AG09319 (cell line): ENCODE measurements around the gene RUNX1.

Experiments
- DNase-seq: peaks from one replicate; pipeline ENCODE4 v3.0.0-alpha.2; 2010; ENCODE audit warnings: low read depth; ENCODE audit errors: extremely low read depth
- CTCF ChIP-seq: IDR thresholded peaks from 2 replicates; pipeline ENCODE4 v1.5.1; 2011; ENCODE audit warnings: low read depth, mild to moderate bottlenecking, inconsistent platforms, low read length, moderate library complexity

Gene RUNX1

GRCh38 chr21:35038772-35039319 is 10.3 kb downstream of the RUNX1 start:
- no peak for DNase-seq
- no peak for TF ChIP-seq CTCF

DNA sequence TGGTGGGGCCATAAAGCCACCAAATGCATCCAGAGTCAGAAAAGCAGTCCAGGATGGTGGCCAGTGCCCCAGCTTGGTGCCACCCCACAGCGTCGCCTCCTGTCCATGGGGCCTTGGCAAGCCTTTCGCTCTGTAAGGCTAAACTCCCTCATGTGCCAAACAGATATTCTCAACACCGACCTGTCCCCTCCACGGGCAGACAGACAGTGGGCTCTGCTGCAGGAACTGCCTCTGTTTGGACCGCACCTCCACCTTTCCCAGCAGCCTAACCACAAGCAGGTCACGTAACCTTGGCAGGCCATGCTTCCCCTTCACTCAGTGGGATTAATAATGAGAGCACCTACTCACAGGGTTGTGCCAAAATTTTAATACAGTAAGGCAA is 11.7 kb downstream of the RUNX1 start:
- TF ChIP-seq CTCF: no peak
- DNase-seq: no peak

DNA sequence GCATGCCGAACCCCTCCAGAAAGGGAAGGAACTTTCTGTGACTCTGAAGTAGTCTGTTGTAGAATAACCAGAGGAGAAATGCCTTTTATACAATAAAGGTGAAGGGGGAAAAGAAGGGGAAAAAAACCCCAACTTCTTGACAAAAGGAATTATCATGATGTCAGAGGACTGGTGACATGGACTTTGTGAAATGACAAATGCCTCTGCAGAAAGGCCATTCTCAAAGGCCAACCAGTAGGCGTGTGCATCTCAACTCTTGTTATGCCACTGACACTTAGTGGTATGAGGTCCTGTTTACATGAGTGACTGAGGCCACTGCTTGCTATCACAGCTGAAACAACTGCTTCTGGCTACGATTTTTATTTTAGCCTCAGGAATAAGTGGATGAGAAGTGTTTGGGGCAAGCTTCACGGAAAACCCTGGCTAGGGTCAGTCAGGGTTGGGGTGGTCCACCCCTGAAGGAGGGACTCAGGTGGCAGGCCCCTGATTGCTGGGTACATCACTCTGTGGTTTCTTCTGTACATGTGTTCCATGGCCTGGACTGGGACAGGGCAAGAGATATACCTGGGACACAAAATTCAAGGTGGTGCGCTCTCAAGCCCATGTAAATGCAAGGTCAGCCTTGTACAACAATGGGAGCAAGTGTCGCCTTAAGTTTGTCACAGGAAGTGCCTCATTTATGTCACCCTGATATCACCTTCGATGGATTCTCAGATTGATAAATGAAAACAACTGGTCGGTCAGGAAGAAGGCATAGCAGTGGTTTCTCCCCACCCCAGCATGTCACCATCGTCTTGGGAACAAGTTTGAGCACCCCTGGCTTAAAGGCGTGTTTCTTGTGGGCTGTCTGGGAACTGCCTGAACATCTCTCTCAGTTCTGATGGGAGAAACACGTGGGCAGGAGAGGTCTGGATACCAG is 12.4 kb downstream of the RUNX1 start:
- DNase-seq: no peak
- no peak for TF ChIP-seq CTCF

GRCh38 chr21:35035581-35035980 is 13.5 kb downstream of the RUNX1 start:
- DNase-seq: no peak
- TF ChIP-seq CTCF: no peak

DNA sequence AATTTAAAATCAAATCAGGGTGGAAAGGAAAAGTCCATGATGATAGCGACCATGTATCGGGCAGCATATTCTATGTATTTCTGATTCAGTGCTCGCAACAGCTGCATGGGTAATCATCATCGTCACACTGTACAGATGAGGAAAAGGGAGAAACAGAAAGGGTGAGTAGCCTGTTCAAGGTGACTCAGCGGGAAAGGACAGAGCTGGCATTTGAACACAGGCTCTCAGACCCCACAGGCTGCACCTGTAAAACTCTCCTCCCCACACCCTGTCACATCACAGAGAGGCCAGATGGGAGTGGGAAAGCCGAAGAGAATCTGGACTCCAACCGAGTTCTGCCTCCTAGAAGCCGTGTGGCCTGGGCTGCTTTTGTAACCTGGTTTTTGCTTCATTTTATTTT is 14.0 kb downstream of the RUNX1 start:
- TF ChIP-seq CTCF: no peak
- no peak for DNase-seq

- TF ChIP-seq CTCF: no peak
- no peak for DNase-seq
Measured at GRCh38 chr21:35034203-35034926, 14.7 kb downstream of the RUNX1 start.
